GM12878 (cell line): ENCODE results near the gene AIFM3. TPM values are rescaled to one million over a fixed set of nuclear protein-coding genes. Genes with fewer than 3 reads are reported as not detected.

Experiments used
- ATAC-seq: fragments of 200-7000 bp; cut with Tn5 transposase; 3 replicates; pipeline ENCODE4 v1.9.1; 2020; ENCODE audit warnings: mild to moderate bottlenecking, moderate library complexity
- BruUV-seq: library from RNA; stranded (reverse); fragments of 400-500 nt; replicated peaks from 2 replicates; lab custom pipeline; 2021; lab: Mats Ljungman, UMichigan
- CTCF ChIA-PET: fragments of 300-600 bp; sonication (Branson Sonifier 250); formaldehyde crosslinking; extraction: SDS; loops from one replicate; lab custom pipeline; 2021; ENCODE audit warnings: inconsistent platforms; lab: Yijun Ruan, JAX
- POLR2A ChIA-PET: fragments of 350-600 bp; formaldehyde crosslinking; extraction: SDS; loops from one replicate; lab custom pipeline; 2021; ENCODE audit warnings: inconsistent platforms; lab: Charles Lee
- RAD21 ChIA-PET: fragments of 300-600 bp; sonication (Branson Sonifier 250); formaldehyde crosslinking; loops from one replicate; lab custom pipeline; 2023; ENCODE audit warnings: antibody characterized with exemption; ENCODE audit not compliant: unreplicated experiment; lab: Charles Lee
- SMC1A ChIA-PET: fragments of 300-600 bp; sonication (Branson Sonifier 250); formaldehyde crosslinking; loops from one replicate; lab custom pipeline; 2023; ENCODE audit not compliant: unreplicated experiment, uncharacterized antibody; lab: Charles Lee
- DNase-seq: peaks from one replicate; pipeline ENCODE4 v3.0.0-alpha.2; 2011; ENCODE audit warnings: low read depth, low spot score
- FAIRE-seq: peaks from 3 replicates; lab custom pipeline; 2011; peaks lifted over from hg19 to GRCh38; lab: Jason Lieb, UNC
- H2AFZ ChIP-seq: 2 replicates; pipeline ENCODE4 v1.6.0; 2011; ENCODE audit warnings: low read depth, low read length, control low read depth; ENCODE audit not compliant: control insufficient read depth
- H3K27ac ChIP-seq: 2 replicates; pipeline ENCODE4 v1.5.1; 2011; ENCODE audit warnings: control low read depth; ENCODE audit not compliant: control insufficient read depth, insufficient read depth
- H3K27me3 ChIP-seq, 2 experiments: replicated peaks in 1 of 2; 2 replicates each; pipeline versions ENCODE4 v1.6.0 to v1.6.1; 2011; ENCODE audit warnings: low read length in 1 of 2; ENCODE audit not compliant: control insufficient read depth in 2 of 2, insufficient read depth in 2 of 2
- H3K36me3 ChIP-seq, 2 experiments: 2 replicates each; pipeline ENCODE4 v1.5.1; 2011; ENCODE audit warnings: low read length in 1 of 2; ENCODE audit not compliant: control insufficient read depth in 2 of 2, insufficient read depth in 2 of 2
- H3K4me1 ChIP-seq: 2 replicates; pipeline ENCODE4 v1.6.1; 2011; ENCODE audit warnings: mild to moderate bottlenecking, low read length, moderate library complexity, mixed read lengths; ENCODE audit not compliant: control insufficient read depth, insufficient read depth
- H3K4me2 ChIP-seq: 2 replicates; pipeline ENCODE4 v1.6.0; 2011; ENCODE audit warnings: control low read depth; ENCODE audit not compliant: control insufficient read depth, insufficient read depth
- H3K4me3 ChIP-seq: fragments of 200-600 bp; sonication (generic); 2 replicates; pipeline ENCODE4 v1.5.1; 2016
- H3K79me2 ChIP-seq: 2 replicates; pipeline ENCODE4 v1.6.0; 2011; ENCODE audit warnings: low read length; ENCODE audit not compliant: control insufficient read depth, insufficient read depth
- H3K9ac ChIP-seq: 2 replicates; pipeline ENCODE4 v1.8.0; 2011; ENCODE audit warnings: low read length, control low read depth, mixed read lengths; ENCODE audit not compliant: control insufficient read depth, insufficient read depth
- H3K9me3 ChIP-seq: replicated peaks from 3 replicates; pipeline ENCODE4 v1.5.1; 2011; ENCODE audit warnings: mild to moderate bottlenecking, low read length; ENCODE audit not compliant: control insufficient read depth, insufficient read depth
- H4K20me1 ChIP-seq: 2 replicates; pipeline ENCODE4 v1.6.0; 2011; ENCODE audit not compliant: control insufficient read depth, insufficient read depth
- BCL11A ChIP-seq: IDR thresholded peaks from 2 replicates; pipeline ENCODE4 v1.6.1; 2011; ENCODE audit warnings: low read depth, low read length
- IKZF2 ChIP-seq, 2 experiments: fragments of 450-650 bp; IDR thresholded peaks; 2 replicates each; pipeline ENCODE4 v1.6.1; 2017; ENCODE audit warnings: mild to moderate bottlenecking in 2 of 2, moderate library complexity in 2 of 2
- IRF5 ChIP-seq: fragments of 450-650 bp; IDR thresholded peaks from 2 replicates; pipeline ENCODE4 v1.6.1; 2017; ENCODE audit warnings: borderline replicate concordance
- NFIC ChIP-seq: IDR thresholded peaks from 2 replicates; pipeline ENCODE4 v1.6.1; 2012; ENCODE audit warnings: low read depth, mild to moderate bottlenecking, inconsistent platforms, low read length, moderate library complexity
- RBBP5 ChIP-seq: fragments of 200-600 bp; sonication (generic); conservative IDR thresholded peaks from 2 replicates; pipeline ENCODE4 v1.6.1; 2016
- TCF12 ChIP-seq: IDR thresholded peaks from 2 replicates; pipeline ENCODE4 v1.6.1; 2011; ENCODE audit warnings: low read depth, mild to moderate bottlenecking, low read length
- ZSCAN29 ChIP-seq: fragments of 450-650 bp; IDR thresholded peaks from 2 replicates; pipeline ENCODE4 v1.6.1; 2017; ENCODE audit warnings: mild to moderate bottlenecking, moderate library complexity
- WGBS: methylation state at CpG from one replicate; pipeline ENCODE4 v1.1.6; 2016; ENCODE audit warnings: low lambda C conversion rate; ENCODE audit not compliant: insufficient replicate concordance, insufficient coverage; ENCODE audit errors: missing lambda C conversion rate; 5-methylcytosine and 5-hydroxymethylcytosine counted together
- in situ Hi-C: fragments of 300-500 bp; cut with MboI; formaldehyde crosslinking; loops from 9 replicates; pipeline ENCODE4 v1.14.3; 2018; ENCODE audit warnings: mixed read lengths
- intact Hi-C: fragments of 100-400 bp; cut with micrococcal nuclease; formaldehyde crosslinking; loops from one replicate; pipeline ENCODE4 v1.14.2; 2022; ENCODE audit not compliant: unreplicated experiment
- polyA plus RNA-seq, 11 experiments: library from polyadenylated mRNA; depleted of rRNA in 4 of 11; unstranded in 6 of 11; stranded (reverse) in 5 of 11; fragments of >200 nt; fragmentation: Nextera tagmentation in 4 of 11; fragmentation: Illumina TruSeq in 1 of 11; extraction: Ambion mirVana in 4 of 11; extraction: Trizol in 1 of 11; gene quantifications; 1 replicate in 1 of 11; 2 replicates in 10 of 11; pipeline versions ENCODE4 v1.2.1 to v1.2.3, GENCODE V29; 2011 to 2016; ENCODE audit warnings: inconsistent platforms in 2 of 11, missing spikeins in 2 of 11, low read depth in 1 of 11
- total RNA-seq, 4 experiments: library from RNA; depleted of rRNA in 3 of 4; stranded (reverse); fragments of >200 nt in 3 of 4; fragmentation: Illumina TruSeq in 1 of 4; extraction: Trizol in 1 of 4; gene quantifications; 2 replicates each; pipeline versions ENCODE4 v1.2.1 to v1.2.3, GENCODE V29; 2013 to 2021
- TF ChIP-seq, protein P1 (sequence below): fragments of 450-650 bp; IDR thresholded peaks from 2 replicates; pipeline ENCODE4 v1.6.1; 2017; ENCODE audit warnings: antibody characterized with exemption, mild to moderate bottlenecking, moderate library complexity

AIFM3 gene
- total and polyA plus RNA-seq, 10 of the 15 experiments (the other 5 are each of a cell fraction or from before 2014, with no cell fraction given) = 0.06 to 0.34 (median 0.21) TPM; not detected in 6

DNA sequence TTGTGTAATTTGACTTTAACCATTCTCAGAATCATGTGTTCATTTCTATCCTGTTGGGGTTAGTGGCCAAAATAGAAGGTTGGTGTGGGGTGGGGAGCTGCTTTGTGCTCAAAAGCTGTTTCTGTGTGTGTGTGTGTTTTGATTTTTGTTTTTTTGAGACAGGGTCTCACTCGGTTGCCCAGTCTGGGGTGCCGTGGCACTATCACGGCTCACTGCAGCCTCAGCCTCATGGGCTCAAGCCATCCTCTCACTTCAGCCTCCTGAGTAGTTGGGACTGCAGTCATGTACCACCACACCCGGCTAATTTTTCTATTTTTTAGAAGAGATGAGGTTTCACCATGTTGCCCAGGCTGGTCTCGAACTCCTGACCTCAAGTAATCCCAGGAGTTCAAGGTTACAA lies 18.1 kb upstream of the AIFM3 start:
- Histone ChIP-seq H2AFZ (no peak overlapping the region), H4K20me1 (peaks cover 2% of the 10 kb centered on the region), H3K9ac (no peak overlapping the region), H3K36me3 (peaks cover 22 to 39% of the 10 kb centered on the region in 2 experiments), H3K9me3 (no peaks in the 10 kb centered on the region), H3K4me1 (no peaks in the 10 kb centered on the region), H3K79me2 (peaks cover 42% of the 10 kb centered on the region), H3K4me3 (no peak overlapping the region), H3K27me3 (no peaks in the 10 kb centered on the region), H3K4me2 (no peak overlapping the region), H3K27ac (no peak overlapping the region)
- SMC1A ChIA-PET = no interaction called here
- RAD21 ChIA-PET = no interaction called here
- CTCF ChIA-PET = no interaction called here
- TF ChIP-seq NFIC (no peak), BCL11A (no peak), RBBP5 (no peak), ZSCAN29 (no peak)
- DNase-seq (no peak), ATAC-seq (no peak), FAIRE-seq (no peak)
- 77% methylated on average over 5 of the region's 5 CpGs for WGBS
- POLR2A ChIA-PET = no interaction called here
- intact Hi-C loops (no loop called here), in situ Hi-C loops (no loop called here)
- BruUV-seq = no TSS peak

GRCh38 chr22:20949698-20950183 lies 17.3 kb upstream of the AIFM3 start:
- H3K4me1 ChIP-seq = no peaks in the 10 kb centered on the region
- no TSS peak for BruUV-seq
- ChIA-PET RAD21 (no interaction called here), SMC1A (no interaction called here), POLR2A (no interaction called here), CTCF (no interaction called here)
- no peak for FAIRE-seq
- TF ChIP-seq, protein P1, sequence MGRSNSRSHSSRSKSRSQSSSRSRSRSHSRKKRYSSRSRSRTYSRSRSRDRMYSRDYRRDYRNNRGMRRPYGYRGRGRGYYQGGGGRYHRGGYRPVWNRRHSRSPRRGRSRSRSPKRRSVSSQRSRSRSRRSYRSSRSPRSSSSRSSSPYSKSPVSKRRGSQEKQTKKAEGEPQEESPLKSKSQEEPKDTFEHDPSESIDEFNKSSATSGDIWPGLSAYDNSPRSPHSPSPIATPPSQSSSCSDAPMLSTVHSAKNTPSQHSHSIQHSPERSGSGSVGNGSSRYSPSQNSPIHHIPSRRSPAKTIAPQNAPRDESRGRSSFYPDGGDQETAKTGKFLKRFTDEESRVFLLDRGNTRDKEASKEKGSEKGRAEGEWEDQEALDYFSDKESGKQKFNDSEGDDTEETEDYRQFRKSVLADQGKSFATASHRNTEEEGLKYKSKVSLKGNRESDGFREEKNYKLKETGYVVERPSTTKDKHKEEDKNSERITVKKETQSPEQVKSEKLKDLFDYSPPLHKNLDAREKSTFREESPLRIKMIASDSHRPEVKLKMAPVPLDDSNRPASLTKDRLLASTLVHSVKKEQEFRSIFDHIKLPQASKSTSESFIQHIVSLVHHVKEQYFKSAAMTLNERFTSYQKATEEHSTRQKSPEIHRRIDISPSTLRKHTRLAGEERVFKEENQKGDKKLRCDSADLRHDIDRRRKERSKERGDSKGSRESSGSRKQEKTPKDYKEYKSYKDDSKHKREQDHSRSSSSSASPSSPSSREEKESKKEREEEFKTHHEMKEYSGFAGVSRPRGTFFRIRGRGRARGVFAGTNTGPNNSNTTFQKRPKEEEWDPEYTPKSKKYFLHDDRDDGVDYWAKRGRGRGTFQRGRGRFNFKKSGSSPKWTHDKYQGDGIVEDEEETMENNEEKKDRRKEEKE = no peak
- TF ChIP-seq IKZF2 (IDR thresholded peaks at IDR 0.05) = no peak
- TF ChIP-seq IRF5 = no peak
- no peak for TF ChIP-seq TCF12
- 90% methylated on average over 13 of the region's 13 CpGs for WGBS
- no peaks in the 10 kb centered on the region for H3K27me3 ChIP-seq
- no peak overlapping the region for H3K27ac ChIP-seq
- no peak for ATAC-seq
- no peaks in the 10 kb centered on the region for H3K9me3 ChIP-seq
- in situ Hi-C loops (no loop called here), intact Hi-C loops (no loop called here)
- no peak overlapping the region for H3K4me3 ChIP-seq
- peaks cover 38% of the 10 kb centered on the region for H3K79me2 ChIP-seq
- H4K20me1 ChIP-seq = peaks cover 2% of the 10 kb centered on the region
- no peak overlapping the region for H3K4me2 ChIP-seq
- H3K9ac ChIP-seq = no peak overlapping the region
- H2AFZ ChIP-seq = no peak overlapping the region
- peaks cover 22 to 41% of the 10 kb centered on the region in 2 experiments for H3K36me3 ChIP-seq
- no peak for DNase-seq
